ENCODE data around the gene XXYLT1.

The XXYLT1 gene

GRCh38 chr3:195182470-195182795 lies 88.5 kb downstream of the XXYLT1 start:
- DNase-seq, result no peak

- DNase-seq, result no peak
Measured at GRCh38 chr3:195181741-195182469, 89.1 kb downstream of the XXYLT1 start.

GRCh38 chr3:195181113-195181498 lies 89.9 kb downstream of the XXYLT1 start:
- DNase-seq, result no peak

GRCh38 chr3:195180490-195181112 lies 90.4 kb downstream of the XXYLT1 start:
- DNase-seq, result no peak

GRCh38 chr3:195179776-195180489 lies 91.0 kb downstream of the XXYLT1 start:
- no peak for DNase-seq

GRCh38 chr3:195178124-195178910 lies 92.6 kb downstream of the XXYLT1 start:
- no peak for DNase-seq

GRCh38 chr3:195177422-195178123 lies 93.4 kb downstream of the XXYLT1 start:
- no peak for DNase-seq

- no peak for DNase-seq
Measured at GRCh38 chr3:195176776-195177175, 94.2 kb downstream of the XXYLT1 start.

- no peak for DNase-seq
Measured at GRCh38 chr3:195175476-195176337, 95.3 kb downstream of the XXYLT1 start.

- DNase-seq, result no peak
Measured at GRCh38 chr3:195175076-195175475, 95.9 kb downstream of the XXYLT1 start.

GRCh38 chr3:195173657-195174056 lies 97.3 kb downstream of the XXYLT1 start:
- DNase-seq, result no peak

GRCh38 chr3:195172896-195173295 lies 98.1 kb downstream of the XXYLT1 start:
- DNase-seq, result no peak

- DNase-seq, result no peak
Measured at GRCh38 chr3:195172039-195172684, 98.8 kb downstream of the XXYLT1 start.

- DNase-seq, result no peak
Measured at GRCh38 chr3:195171093-195171873, 99.7 kb downstream of the XXYLT1 start.

GRCh38 chr3:195170496-195170895 lies 100.5 kb downstream of the XXYLT1 start:
- no peak for DNase-seq

GRCh38 chr3:195169011-195169649 lies 101.8 kb downstream of the XXYLT1 start:
- no peak for DNase-seq

- DNase-seq, result no peak
Measured at GRCh38 chr3:195168009-195168762, 102.8 kb downstream of the XXYLT1 start.

GRCh38 chr3:195165790-195166189 lies 105.2 kb downstream of the XXYLT1 start:
- no peak for DNase-seq

- no peak for DNase-seq
Measured at GRCh38 chr3:195165265-195165609, 105.7 kb downstream of the XXYLT1 start.
